GM10266 (cell line): ENCODE measurements around the gene RSPH4A.
"Not testable (repeated sequence)": the region's sequence is repeated elsewhere in the genome, so short reads cannot be mapped to it uniquely, and the experiment has no call there.

Source experiments
- DNase-seq: peaks from one replicate; pipeline ENCODE4 v3.0.0; 2012; ENCODE audit errors: extremely low spot score
- CTCF ChIP-seq: IDR thresholded peaks from 2 replicates; pipeline ENCODE4 v1.5.1; 2012; ENCODE audit warnings: mild to moderate bottlenecking, low read depth; ENCODE audit not compliant: control insufficient read depth, insufficient read depth; ENCODE audit errors: missing control alignments

The RSPH4A gene

GRCh38 chr6:116662202-116662601, 45.9 kb downstream of the RSPH4A start:
- no peak for TF ChIP-seq CTCF
- DNase-seq, result no peak

GRCh38 chr6:116663308-116663707, 47.0 kb downstream of the RSPH4A start:
- DNase-seq, result no peak
- no peak for TF ChIP-seq CTCF

- not testable (repeated sequence) for DNase-seq
These were observed 47.9 kb downstream of the RSPH4A start for GRCh38 chr6:116664169-116664568.

GRCh38 chr6:116665464-116665863, 49.2 kb downstream of the RSPH4A start:
- no peak for DNase-seq
- no peak for TF ChIP-seq CTCF

- peak; percentile 15 for DNase-seq
- TF ChIP-seq CTCF, result no peak
These were observed 50.6 kb downstream of the RSPH4A start for GRCh38 chr6:116666869-116667268.

- no peak for TF ChIP-seq CTCF
- no peak for DNase-seq
These were observed 51.3 kb downstream of the RSPH4A start for GRCh38 chr6:116667623-116668022.

- no peak for DNase-seq
- TF ChIP-seq CTCF, result no peak
These were observed 56.0 kb downstream of the RSPH4A start for GRCh38 chr6:116672306-116672705.

GRCh38 chr6:116676021-116676420, 59.7 kb downstream of the RSPH4A start:
- TF ChIP-seq CTCF, result no peak
- DNase-seq, result no peak
